PFSK-1 (cell line): ENCODE results near the gene DRAXIN.

Experiments
- FOXP2 ChIP-seq: optimal IDR thresholded peaks from 2 replicates; pipeline ENCODE3; 2011; ENCODE audit warnings: borderline replicate concordance, control low read depth, inconsistent platforms; ENCODE audit not compliant: insufficient read depth; ENCODE audit errors: extremely low read length, extremely low read depth
- POLR2AphosphoS5 ChIP-seq: IDR thresholded peaks from 2 replicates; pipeline ENCODE4 v1.6.1; 2012; ENCODE audit warnings: low read depth, mild to moderate bottlenecking, control low read depth, low read length, moderate library complexity
- SIN3A ChIP-seq: IDR thresholded peaks from 2 replicates; pipeline ENCODE4 v1.6.1; 2012; ENCODE audit warnings: mild to moderate bottlenecking, low read length, moderate library complexity, borderline replicate concordance; ENCODE audit not compliant: insufficient read depth
- TAF1 ChIP-seq: IDR thresholded peaks from 2 replicates; pipeline ENCODE4 v1.6.1; 2012; ENCODE audit warnings: low read length, control low read depth, borderline replicate concordance; ENCODE audit not compliant: insufficient read depth

DNA sequence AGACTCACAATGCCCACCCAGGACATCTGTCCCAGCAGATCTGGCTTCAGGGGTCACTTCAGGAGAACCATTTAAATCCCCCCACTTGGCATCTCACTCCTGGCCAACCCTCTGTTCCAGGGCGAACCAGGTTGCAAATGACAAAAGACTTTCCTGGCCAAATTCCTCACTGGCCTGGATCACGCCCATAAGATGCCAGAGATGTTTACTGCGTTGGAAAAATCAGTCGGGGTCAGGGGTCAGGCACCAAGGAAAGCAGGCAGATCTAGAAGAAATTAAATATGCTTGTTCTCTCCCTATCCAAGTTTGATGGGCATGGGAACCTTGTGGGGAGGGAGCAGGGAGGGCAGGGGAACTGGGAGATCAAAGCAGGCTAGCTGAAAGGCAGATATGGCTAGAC is 29.8 kb downstream of the DRAXIN start:
- TF ChIP-seq POLR2AphosphoS5 (no peak), SIN3A (no peak), TAF1 (no peak), FOXP2 (no peak)
